Renal cortical epithelial cell (primary cell): ENCODE results near the gene NLGN4Y. TPM values are rescaled to one million over a fixed set of nuclear protein-coding genes. Genes with fewer than 3 reads are reported as not detected.

Source experiments
- DNase-seq: peaks from one replicate; pipeline ENCODE4 v3.0.0-alpha.2; 2011; ENCODE audit warnings: low read depth
- total RNA-seq: library from RNA; depleted of rRNA; stranded (reverse); fragments of >200 nt; gene quantifications from 2 replicates; pipeline ENCODE4 v1.2.3, GENCODE V29; 2014

Gene NLGN4Y
- total RNA-seq = 24.5 TPM in 1 of 2 replicates, not detected in the other

DNA sequence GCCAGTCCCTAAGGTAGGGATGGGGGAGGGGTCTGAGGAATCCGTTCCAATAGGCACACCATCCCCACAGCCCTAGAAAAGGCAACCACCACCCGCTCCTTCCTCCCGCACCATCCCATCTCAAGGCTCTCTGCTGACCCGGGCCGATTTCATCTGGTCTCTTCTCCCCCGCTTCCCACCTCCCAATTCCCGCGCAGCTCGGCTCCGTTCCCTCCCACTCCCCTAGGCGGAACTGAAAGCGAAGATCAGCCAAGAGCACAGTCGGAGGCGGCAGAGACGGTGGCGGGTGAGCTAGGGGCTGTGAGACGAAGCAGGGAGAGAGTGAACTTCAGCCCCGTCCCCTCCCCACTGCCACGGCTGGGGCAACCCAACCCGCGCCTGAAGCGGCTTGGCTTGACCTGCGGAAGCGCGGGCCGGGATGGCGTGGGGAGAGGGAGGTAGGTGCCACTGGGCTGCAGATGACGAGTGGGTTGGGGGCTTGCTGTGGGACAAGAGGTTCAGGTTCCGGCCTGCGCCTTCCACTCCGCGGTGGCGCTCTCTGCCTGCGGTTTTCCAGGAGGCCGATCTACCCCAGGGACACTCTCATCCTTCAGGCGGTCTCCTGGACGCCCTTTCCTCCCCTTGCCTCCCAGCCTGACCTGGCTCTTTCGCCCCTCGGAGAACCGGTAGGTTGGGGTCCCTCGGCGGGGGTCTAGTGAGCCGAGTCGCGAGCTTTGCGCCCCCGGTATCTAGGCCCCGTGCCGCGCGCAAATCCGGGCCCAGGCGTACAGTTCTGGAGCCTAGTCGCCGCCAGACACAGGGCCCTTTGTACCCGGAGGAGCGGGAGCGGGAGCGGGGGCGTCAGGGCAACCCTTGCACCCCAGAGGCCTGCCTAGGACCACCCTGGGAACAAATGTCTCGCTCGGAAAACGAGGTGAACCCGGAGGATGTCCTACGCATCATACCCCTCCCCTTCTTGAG, at the start of gene NLGN4Y:
Gene NLGN4Y, plus strand, starts transcription at position 258 of the 960 bp plus-strand sequence. CDS start 97,591 bp downstream, outside the sequence.
- no peak for DNase-seq

DNA sequence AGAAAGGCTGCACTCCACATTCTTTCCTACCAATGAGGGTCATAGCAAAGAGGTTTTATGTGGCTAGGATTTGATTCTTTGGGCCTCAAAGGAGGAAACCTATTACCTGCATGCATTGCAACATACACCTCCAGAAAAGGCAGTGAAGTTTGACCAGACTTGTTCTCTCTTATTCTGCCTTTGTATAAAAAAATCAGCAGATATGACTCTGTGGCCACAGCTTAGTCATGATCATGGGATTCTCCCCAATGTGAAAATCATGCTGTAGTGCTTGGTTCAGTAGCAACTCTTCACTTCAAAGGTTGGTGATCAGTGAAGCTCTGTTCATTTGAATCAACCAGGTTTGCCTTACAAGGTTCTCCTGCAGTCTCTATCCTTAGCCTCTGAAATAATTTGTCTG, 38.4 kb upstream of the NLGN4Y start:
- DNase-seq = peak; percentile 42

DNA sequence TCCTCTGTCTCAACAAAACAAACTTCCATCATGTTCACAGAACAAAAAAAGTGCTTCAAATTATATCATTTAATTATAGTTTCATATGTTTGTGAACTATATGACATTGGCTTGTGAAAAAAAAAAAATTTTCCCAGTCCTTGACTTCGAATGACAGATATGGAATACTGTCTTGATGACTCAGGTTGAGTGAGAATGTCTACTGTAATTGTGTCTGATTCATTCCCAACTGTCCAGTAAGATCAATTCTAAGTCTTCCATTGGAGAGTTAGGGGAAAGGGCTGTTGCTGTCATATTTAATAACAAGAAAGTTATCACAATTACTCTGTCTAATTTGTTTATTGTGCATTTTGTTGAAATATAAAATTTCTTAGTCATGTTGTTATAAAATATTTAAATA, 34.1 kb upstream of the NLGN4Y start:
- DNase-seq = no peak

DNA sequence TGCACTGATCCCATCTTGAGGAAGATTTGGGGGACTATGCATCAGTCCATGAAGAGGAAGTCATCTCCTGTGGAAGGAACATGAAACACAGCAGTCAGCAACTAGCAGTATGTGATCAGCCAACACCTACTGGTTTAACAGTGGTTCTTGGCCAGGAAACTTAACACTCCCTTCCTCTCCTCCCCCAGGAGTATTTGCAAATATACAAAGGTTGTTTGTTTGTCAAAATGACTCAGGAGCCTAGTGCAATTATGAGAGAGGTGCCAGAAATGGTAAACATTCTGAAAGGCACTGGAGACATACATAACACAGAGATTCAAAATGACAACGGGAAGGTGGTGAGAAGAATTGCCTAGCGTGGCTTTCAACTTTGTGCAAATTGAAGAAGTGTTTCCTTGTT, 26.3 kb upstream of the NLGN4Y start:
- no peak for DNase-seq

DNA sequence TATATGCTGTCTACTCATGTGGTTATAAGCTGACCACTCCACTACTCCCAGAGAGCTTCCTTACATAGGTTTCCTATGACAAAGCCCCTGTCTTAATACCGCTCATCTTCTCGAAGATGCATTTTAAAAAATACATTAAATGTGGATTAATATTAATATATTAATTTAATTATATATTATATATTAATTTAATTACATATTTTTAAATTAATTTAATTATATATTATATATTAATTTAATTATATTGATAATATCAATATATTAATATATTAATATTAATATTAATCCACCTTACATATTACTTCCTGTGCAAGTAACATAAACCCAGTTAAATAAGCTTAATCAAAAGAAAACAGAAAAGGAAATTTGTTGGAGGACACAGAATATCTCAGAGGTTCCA, 19.7 kb upstream of the NLGN4Y start:
- DNase-seq = no peak

DNA sequence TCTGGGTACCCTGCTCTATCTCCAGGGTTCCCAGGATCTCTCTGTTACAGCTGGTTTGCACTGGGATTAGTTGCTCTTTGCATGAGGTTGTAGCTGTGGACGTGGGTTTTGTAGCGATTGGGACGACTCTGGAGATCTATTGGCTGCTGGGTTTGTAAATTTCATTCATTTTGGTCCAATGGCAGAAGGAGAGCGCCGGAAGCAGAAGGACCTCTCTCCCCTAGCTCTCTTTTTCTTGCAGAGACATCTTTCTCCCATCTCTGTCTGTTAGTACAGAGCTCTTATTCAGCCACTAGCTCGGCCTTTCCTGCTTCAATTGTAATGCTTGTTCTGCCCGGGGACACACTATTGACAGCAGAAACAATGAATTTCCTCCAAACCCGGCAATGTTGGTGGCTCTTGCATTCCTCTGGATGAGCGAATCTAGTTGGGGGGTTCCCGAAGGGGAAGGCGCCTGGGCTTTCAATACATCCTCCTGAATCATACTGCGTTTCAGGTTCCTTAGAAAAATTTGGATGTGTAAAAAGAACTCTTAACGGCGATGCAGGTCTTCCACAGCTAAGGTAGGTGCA, 1.9 kb upstream of the NLGN4Y start:
- DNase-seq = no peak

DNA sequence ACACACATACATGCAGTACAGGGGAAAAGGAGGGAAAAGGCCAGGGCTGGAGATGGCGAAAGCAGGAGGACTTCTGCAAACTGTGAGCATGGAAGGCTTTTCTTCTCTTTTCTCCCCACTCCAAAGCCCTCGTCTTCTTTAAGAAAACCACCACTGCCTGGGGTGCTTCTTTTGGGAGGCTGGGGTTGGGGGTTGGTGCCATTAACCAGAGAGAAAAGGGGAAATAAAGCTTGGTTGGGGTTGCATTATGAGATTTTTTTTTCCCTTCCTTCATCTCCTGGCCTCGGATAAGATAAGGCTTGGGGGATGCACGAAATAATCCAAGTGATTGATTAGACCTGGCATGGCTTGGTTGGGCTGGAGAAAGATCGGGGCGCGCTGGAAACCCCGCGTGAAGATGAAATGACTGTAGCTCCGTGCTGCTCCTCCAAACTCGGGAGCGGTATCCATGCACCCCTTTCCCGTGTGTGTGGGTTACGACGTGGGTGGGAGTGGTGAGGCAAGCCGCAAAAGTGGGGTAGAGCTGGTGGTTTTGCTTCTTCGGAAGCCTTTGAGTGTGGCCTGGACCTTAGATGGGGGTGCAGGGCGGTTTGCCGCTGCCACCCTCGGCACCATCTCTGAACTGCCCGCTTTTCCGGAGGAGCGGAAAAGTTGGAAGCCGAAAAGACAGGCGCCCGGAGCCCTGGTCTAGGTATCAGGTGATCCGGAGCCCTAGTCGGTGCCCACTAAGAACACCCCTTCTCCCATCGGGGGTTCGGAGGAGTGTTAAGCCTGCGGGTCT, 648 bp upstream of the NLGN4Y start:
- DNase-seq = no peak

DNA sequence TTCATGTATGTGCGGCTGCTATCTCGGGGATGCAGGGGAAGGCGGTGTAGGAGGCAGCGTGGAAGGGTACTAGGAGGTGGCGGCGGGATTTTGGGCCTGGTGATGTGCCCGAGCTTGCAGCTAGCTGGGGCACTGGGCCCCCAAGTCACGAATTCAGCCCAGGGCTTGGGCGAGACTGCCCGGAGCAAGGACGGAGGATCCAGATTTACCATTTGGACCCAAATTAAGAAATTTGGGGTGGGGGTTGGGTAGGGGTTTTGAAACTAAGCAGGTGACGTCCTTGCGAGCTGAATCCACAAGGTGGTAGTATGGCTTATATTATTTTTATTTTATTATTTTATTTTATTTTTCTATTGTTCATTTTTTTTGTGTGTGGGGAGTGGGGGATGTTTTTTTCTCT, 986 bp downstream of the NLGN4Y start:
- DNase-seq = no peak

DNA sequence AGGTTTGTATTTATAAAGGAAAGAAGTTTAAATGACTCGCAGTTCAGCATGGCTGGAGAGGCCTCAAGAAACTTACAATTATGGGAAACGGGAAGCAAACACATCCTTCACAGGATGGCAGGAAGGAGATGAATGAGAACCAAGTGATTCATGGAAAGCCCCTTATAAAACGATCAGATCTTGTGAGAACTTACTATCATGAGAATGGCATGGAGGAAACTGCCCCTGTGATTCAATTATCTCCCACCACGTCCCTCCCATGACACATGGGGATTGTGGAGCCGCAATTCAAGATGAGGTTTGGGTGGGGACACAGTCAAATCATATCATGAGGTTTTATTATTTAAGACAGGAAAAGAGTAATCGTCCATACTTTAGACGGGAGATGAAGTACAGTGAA, 4.0 kb downstream of the NLGN4Y start:
- DNase-seq = no peak

DNA sequence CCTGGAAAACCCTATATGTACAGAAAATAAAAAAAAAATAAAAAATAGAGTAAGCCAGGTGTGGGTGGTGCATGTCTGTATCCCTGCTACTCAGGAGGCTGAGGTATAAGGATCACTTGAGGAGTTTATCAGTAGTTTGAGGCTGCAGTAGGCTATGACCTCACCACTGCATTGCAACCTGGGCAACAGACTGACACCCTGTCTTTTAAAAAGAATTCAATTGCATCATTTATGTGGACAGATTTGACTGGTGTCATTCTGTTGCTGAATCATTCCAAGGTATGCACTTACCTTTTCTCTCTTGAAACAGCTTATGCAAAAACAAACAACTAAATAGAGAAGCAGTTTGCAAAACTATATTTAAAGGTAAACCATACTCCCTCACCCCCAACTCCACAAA, 12.4 kb downstream of the NLGN4Y start:
- peak; percentile 18 for DNase-seq

DNA sequence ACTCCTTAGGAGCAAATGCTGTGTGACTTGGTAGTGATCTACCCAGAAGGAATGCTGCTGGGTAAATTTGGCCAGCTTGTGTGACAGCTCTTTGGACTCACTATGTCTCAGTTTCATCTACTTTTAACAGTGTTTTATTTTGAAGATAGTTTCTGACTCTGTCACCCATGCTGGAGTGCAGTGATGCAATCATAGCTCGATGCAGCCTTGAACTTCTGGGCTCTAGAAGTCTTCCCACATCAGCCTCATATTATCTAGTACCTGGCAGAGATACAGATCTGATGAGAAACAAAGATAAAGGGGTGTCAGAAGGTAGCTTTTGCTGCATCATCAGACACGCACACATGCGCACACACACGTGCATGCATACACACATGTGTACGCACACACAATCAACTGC, 19.2 kb downstream of the NLGN4Y start:
- no peak for DNase-seq

DNA sequence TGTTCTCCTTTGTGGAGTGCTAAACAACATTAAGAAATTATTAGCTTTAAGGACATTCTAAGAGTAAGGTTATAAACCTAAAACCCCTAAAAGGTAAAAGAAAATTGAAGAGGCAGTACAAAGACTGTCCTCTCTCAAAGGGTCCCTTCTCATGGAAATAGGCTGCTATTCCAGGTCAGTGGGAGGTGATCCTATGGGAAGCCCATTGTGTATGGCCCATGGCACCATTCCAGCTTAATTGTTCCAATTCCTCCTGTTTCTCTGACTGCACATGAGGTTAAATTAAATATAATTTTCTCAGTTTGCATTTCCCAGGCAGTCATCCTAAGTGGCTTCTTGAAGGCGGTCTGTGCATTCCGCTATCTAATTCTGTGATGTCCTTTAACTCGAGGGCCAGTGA, 57.0 kb downstream of the NLGN4Y start:
- no peak for DNase-seq

DNA sequence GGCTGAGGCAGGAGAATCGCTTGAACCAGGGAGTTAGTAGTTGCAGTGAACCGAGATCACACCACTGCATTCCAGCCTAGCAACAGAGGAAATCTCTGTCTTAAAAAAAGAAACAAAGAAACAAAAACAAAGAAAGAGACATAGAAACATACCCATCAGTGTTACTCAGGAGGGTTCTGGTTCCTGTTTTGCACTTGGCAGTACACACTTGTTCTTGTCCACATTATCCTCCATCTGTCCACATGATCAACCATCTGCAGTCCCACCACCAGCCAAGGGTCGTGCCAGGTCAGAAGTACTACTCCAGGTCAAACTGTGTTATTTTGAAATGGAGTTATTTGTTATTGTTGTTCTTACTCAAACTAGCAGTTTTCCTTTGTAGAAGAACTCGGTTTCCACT, 62.4 kb downstream of the NLGN4Y start:
- DNase-seq = peak; percentile 17

DNA sequence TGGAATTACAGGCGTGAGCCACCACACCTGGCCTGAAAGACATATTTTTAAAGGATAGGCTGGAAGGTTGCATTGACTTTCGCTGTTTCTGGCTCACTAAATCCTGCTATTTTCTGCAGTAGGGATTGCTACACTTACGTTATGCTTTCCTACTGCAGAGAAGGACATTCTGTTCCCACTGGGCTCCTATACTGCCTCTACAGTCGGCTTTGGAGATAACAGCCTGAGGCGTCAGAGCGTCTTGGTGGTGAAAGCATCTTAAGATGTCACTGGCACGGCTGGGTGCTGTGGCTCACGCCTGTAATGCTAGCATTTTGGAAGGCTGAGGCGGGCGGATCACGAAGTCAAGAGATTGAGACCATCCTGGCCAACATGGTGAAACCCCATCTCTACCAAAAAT, 77.0 kb downstream of the NLGN4Y start:
- DNase-seq = no peak

DNA sequence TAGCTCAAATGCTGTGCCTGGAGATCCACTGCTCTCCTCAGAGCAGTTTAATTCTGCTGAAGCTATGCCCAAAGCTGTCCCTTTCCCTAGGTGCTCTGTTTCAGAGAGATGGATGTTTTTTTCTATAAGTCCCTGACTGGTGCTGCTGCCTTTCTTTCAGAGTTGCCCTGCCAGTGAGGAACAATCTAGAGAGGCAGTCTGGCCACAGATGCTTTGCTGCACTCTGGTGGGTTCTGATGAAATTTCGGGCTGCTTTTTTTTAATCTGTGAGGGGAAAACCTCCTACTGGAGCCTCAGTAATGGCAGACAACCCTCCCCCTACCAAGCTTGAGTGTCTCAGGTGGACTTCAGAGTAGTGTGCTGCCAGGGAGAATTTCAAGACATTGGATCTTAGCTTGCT, 93.3 kb downstream of the NLGN4Y start:
- no peak for DNase-seq

DNA sequence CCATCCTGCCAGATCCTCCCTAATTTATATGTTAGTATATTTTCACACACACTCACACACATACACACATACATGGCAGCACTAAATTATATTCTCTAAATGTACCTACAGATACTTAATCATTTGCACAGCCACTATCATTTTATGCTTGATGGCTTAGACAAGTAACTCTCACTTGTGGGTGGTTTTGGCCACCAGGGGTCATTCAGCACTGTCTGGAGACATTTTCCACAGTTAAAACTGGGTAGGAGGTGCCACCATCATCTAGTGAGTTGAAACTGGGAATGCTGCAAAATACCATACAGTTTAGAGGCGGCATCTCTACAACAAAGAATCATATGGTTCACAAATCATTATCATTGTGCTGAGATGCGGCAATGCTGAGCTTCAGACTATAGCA, 94.2 kb downstream of the NLGN4Y start:
- DNase-seq = no peak

DNA sequence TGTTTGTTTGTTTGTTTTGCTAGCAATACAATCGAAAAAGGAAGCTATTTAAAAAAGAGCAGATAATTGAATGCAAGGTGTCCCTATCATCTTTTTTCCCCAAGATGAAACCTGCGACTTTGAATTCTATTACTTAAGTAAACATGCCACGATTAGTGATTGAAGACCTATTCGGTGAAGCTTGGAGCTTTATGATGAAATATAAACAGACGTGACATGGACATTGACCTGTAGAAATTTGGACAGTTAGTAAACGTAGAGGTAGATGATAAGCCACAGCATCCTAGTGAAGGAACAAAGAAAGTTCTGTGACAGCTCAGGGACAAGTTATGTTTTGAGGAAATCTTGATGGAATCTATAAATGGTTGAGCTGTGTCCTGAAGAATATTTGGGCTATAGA, 103.9 kb downstream of the NLGN4Y start:
- DNase-seq = no peak

DNA sequence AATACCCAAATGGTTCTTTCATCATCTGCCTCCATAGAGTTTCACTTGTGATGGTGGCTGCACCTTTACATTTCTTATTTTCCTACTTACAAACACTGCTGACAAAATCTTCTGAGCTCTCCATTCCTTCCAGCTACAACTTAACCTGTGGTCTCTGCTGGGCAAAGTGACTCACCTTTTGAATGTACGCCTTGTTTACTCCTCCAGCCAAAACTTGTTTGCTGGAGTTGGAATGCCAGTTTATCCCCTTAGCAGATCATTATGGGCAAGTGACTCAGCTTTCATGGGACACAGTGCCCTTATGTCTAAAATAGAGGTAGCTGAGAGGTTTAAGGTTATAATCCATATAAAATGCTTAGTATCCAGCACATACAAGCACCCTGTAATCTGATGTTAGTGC, 107.3 kb downstream of the NLGN4Y start:
- peak; percentile 89 for DNase-seq

DNA sequence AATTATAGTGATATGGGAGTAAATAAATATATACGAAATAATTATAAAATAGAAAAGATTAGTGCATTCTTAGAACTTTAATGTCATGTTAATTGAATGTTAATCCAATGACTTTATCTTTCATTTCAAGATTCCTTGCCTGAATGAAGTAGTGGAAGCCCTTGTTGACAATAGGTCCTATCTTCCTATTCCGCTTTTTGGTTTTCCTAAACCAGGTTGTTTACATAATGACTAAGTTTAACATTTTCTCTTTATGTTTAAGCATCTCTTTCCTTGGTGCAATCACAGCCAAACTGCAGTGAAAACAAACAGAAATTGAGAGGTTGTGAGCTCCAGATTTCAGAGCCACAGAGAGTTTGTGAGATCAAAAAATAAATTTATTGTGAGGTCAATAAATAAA, 109.4 kb downstream of the NLGN4Y start:
- no peak for DNase-seq

DNA sequence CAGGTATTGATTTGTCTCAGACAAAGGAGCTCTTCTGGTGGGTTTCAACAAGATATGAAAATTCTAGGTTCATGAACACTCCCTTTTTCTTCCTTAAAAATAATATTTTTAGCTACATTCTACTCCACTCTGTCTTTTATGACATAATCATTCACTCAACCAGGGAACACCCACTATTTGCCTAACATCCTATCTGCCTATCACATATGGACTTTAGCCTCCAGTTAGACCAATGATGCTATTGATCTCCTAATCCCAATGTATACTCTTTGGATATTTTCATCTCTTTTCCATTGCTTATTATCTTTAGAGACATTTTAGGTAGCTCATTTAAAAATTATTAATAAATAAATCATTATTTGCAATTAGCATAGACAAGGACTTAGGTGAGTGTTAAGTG, 110.6 kb downstream of the NLGN4Y start:
- no peak for DNase-seq

DNA sequence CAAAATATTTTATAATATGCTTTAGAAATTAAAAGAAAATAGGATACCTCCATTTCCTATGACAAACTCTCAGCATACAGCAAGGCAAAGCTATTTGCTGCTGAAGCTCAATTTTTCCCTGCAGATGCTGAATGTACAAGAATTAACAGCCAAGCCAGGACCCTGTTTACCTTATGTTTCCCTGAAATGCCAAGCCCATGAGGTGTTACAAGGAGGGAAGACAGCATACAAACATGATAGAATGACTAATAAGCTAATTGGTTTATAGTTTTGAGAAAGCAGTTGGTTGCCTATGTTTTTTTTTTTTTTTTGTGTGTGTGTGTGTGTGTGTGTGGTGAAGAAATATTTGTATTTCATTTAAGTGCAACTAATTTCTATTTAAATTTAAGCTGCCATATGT, 113.2 kb downstream of the NLGN4Y start:
- DNase-seq = peak; percentile 58

DNA sequence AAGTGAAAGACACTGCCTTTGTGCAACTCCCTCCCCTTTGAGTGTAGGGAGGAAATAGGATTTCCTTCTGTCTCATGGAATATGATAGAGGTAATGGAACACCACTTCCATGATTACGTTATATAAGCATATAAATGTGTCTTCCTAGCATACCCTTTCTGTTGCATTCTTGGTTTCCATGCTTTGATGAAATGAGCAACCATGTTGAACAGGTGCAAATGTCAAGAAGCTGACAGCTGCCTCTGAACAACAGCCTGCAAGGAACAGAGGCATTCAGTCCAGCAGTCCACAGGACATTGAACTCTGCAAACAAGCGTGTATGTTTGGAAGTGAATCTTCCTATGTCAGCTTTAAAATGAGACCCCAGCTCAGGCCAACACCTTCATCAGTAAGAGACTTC, 117.5 kb downstream of the NLGN4Y start:
- no peak for DNase-seq
